Stimulated activated CD4-positive, alpha-beta T cell treated with anti-CD3 and anti-CD28 coated beads, Interleukin-1b, Interleukin-23, amount 100 ng/mL, for 48 hours (primary cell): Measurements from ENCODE around the gene FBXO44.

Source experiments
- DNase-seq: peaks from one replicate; pipeline ENCODE4 v3.0.0-alpha.2; 2020

FBXO44 gene

DNA sequence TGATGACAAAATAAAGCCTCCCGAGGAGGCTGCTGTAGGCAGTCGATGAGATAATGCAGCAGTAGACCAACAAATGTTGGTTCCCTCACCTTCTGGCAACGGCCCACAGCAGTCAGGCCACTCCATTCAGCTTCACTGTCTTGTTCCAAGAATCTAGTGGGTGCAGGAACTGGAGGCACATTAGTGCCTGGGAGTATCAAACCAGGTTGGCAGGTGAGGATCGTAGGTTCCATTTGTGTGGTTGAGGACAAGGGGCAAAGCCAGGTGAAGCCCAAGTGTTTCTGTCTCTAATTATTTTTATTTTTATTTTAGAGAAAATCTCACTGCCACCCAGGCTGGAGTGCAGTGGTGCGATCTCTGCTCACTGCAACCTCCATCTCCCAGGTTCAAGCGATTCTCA lies 13.7 kb upstream of the FBXO44 start:
- DNase-seq = no peak

DNA sequence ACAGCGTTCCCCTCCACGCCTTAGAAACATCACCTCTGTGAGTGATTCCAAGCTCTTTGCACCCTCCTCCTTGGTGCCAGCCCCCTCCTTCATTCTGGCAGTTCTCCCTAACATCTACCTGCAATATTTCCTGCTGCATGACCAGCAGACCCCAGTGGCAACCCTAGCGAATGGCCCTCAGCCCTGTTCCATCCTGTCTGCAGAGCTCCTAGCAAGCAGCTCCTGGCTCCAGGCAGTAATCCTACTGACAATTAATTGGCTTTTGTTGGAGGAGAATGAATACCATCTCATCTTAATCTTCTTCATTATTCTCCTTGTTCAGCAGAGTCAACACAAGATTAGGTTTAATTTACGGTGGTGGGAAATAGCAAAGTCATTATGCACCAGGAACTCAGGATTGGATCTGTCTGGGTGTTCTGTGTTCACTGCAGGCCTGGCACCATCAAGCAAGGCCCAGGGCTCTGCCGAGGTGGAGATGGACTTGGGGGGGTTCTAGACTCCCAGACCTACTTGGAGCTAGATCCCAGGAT lies 12.8 kb upstream of the FBXO44 start:
- DNase-seq = no peak

DNA sequence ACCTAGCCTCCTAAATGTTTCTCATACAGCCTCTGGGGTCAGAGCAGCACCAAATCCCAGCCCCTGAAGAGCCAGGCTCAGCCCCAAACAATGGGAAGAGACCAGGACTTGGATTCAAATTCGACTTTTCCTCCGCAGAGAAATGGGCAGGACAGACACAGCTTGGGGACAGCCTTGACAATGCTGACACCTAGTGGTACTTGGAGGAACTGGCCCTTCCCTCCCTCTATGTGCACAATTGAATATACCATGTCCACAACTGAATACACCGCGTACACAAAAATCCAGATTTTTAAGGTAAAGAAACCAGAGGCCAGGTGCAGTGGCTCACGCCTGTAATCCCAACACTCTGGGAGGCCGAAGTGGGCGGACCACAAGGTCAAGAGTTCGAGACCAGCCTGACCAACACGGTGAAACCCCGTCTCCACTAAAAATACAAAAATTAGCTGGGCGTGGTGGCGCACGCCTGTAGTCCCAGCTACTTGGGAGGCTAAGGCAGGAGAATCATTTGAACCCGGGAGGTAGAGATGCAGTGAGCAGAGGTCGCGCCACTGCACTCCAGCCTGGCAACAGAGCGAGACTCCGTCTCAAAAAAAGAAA lies 12.2 kb upstream of the FBXO44 start:
- peak; percentile 61 for DNase-seq

DNA sequence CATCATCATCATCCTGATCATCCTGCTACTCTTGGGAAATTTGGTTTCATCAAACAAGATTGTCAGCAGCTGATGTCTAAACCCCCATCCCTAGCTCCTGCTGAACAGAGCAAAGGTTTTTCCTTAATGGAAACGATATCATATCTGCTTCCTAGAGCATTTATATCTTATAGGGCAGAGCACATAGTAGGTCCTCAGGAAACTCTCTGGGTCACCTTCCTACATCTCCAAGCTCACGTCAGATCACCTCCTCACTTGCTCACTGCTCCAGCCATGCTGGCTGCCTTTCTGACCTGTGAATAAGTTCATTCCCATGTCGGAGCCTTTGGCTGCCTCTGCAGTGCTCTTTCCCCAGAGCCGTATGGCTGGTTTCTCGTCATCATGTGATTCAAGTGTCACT lies 10.9 kb upstream of the FBXO44 start:
- DNase-seq = no peak

DNA sequence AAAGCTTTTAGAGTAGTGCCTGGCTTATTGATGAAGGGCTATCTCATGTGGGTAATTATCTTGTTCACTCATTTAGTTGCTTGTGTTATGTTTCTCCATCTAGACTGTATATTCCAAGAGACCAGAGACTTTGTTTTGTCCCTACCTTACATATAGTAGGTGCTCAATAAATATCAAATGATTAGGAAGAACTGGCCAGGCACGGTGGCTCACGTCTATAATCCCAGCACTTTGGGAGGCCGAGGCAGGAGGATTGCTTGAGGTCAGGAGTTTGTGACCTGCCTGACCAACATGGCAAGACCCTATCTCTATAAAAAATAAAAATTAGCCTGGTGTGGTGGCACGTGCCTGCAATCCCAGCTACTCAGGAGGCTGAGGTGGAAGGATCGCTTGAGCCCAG lies 9.4 kb upstream of the FBXO44 start:
- DNase-seq = no peak

DNA sequence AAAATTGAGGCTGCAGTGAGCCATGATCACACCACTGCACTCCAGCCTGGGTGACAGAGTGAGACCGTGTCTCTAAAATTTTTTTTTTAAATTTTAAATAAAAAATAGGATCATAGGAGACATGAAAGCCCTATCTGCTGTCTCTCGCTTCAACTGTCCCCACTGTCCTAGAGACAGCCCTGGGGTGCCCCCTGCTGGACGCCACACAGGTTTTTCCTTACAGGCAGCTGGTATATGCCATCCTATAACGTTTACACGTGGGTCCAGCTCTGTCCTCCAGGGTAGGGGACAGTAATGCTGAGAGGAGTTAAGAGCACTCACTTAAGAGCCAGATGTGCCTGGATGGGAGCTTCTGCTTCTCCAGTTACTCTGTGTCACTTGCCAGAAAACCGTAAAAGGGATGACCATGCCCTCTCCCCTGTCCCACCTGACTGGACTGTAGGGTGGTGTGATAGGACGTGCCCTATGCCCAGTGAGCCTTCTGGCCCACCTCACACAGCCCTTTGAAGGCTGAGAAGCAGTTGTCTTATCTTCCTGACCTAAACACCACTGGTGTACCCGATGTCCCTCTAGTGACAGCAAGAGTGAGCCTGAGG lies 8.9 kb upstream of the FBXO44 start:
- DNase-seq = peak; percentile 82

DNA sequence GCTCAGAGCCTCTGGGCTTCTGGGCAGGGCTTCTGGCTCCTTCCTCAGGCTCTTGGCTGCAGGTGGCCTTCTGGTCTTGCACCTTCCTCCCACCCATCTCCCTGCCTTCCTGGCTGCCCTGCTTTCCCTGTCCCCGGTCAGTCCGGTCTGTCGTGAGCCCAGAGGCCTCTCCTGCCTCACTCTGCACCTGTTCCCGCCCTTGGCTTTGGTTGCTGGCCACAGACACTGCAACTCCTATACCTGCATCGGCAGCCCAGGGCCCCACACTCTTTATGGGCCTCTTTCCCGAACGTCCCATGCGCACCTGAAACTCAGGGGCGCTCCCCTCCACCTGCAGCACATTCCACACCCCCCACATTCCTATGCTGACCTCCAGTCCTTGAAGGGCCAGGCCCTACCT lies 8.4 kb upstream of the FBXO44 start:
- no peak for DNase-seq

DNA sequence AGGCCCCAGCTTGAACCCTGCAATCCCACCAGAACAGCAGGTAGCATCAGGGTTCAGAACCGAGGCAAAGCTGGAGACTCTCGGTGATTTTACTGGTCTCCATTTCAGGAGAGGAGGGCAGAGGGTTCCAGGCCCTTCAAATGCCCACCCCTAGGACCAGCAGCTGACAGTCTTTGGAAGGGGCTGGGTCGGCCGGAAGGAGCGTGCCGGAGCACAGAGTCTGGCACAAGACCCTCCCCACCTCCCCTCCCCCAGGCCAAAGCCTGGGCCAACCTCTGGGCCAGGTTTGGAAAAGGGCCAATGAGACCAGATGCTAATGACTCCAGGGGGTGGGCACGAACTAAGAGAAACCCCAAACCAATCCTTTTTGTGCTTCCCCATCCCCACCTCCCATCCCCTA lies 7.3 kb upstream of the FBXO44 start:
- DNase-seq = no peak

DNA sequence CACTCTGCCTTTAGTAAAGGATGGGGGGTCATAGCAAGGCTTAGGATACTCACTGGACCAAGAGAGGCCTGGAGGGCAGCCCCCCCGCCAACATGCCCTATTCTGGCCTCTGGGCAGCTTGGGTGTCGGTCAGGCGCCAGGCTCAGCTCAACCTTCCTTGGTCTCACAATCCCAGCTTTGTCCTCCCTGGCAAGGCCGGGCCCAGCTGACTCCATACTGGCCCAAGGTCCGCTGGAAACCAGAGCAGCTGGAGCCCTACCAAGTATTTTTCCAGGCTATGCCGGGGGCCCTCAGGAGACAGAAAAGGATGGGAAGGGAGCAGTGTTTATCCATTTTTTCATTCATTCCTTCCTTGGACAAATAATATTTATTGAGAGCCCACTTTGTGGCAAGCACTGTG lies 6.6 kb upstream of the FBXO44 start:
- no peak for DNase-seq

DNA sequence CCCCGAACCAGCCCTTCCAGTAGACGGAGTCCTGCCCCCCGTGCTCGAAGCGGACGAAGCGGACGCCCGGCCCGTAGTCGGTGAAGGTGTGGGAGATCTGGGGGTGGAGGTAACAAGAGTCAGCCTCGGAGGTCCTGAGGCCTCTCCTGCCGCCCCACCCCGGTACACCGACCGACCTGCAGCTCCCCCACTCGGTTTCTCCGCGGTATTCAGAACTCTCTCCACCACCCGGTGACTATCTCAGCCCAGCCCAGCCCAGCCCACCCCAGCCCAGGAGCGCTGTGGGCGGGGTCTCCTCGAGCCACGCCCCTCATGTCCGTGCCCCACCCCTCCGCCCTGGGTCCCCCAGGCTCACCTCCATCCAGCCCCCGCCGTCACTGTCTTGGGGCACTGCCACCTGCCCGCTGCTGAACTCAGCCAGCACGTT lies 5.9 kb upstream of the FBXO44 start:
- peak; percentile 42 for DNase-seq

DNA sequence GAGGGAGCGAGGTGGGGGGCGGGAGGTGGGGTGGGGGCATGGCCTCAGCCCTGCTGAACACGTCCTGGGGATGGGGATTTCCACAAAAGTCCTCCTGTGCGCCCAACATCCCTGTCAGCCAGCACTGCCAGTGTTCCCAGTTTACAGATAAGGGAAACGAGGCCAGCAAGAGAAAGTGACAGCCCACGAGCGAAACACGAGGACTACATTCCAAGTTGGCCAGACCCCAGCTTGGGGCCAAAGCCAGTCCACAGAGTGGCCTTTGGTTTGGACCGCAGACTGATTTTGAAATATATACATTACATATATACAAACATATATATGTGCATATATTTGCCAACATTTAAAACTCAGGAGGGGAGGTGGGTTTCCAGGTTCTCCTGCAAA lies 5.4 kb upstream of the FBXO44 start:
- DNase-seq = no peak

DNA sequence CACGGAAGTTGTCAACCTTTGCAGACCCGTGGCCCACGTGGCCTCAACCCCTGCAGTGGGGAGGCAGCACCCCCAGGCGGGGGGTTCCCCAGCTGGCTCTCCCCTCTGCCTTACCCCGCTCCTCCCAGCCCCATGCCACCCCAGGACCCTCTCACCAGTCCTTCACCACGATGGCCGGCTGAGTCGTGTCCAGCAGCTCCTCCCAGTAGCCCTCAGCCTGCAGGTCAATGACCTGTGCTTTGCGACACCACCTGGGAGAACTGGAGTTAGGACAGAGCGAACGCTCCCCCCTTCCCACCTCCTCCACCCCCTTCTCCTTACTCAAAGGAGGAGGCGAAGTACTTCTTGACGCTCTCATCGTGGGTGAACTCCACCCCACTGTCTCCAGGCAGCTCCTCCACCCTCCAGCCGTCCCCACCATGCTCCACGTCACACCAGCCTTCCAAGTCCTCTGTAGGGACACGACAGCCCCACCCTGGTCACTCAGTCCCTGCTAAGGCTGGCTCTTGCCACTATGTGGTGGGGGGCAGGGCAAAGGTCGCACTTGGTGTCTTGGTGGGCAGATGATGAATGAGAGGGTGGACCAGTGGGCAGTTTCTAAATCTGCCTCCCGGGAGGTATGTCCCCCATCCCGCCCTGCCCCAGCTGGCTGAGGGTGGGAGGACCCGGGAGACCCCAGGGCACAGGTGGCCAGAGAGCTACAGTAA lies 4.9 kb upstream of the FBXO44 start:
- DNase-seq = no peak

DNA sequence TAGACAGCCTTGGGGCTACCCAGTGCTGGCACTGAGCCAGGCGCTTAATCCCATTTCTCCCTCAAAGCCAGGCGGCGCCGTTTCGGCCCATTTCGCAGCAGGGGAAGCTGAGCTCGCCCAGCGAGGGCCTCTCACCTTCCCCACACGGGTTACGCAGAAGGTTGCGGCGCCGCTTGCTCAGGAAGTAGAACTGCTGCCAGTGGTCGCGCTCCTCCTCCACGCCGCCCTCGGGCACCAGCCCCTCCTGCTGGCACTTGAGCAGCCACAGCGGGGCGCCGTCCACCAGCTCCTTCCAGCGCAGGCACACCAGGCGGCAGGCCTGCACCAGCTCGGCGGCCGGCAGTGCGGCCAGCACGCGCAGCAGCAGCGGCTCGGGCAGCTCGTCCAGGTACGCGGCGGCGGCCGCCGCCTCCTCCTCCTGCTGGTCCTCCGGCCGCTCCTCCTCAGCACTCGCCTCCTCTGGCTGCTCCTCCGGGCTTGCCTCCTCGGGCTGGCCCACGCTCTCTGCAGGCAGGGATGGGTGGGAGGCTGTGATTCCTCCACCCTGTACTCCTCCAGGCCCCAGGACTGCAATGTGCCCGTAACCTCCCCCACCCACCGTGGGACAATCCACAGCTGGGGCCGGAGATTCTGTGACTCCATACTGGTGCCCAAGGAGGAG lies 4.2 kb upstream of the FBXO44 start:
- peak; percentile 84 for DNase-seq

DNA sequence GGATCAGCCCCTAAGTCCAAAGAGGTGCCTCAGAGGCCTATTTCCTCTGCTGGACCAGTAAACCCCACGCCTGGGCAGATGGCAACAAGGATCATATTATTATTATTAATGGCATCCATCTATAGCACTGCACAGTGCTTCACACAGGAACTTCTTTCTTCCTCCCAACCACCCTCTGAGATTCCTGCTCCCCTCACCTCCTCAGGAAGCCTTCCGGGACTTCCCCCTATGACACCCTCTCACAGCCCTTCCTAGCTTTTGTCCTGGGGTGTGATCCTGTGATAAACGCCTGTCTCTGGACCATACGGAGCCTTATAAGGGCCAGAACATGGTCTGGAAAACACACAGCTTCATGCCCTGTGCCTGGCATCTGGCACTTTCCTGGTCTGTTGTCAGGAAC lies 3.7 kb upstream of the FBXO44 start:
- DNase-seq = no peak

DNA sequence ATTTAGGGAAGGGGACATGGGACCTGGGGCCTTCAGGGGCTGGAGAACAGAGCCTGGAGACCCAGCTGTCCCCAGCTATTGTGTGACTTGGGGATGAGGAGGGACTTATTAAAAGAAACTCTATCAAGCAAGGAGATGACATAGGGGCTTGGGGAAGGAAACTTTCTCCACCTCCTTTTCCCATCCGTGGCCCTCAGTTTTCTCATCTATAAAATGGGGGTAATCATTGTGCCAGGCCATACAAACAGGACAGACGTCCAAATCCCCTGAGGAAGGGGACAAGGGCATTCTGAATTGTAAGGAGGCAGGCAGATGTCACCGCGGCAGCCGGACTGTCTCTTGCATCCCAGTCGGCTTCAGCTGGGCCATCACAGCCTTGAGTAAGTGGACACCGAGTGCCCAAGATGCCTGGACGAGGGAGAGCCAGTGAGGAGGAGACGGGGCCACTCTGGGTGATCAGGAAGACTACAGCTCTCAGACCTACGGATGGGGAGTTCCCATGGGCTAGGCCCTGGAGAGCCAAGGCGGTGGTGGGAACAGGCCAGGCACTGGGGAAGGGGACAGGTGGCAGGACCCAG lies 2.4 kb upstream of the FBXO44 start:
- DNase-seq = no peak

DNA sequence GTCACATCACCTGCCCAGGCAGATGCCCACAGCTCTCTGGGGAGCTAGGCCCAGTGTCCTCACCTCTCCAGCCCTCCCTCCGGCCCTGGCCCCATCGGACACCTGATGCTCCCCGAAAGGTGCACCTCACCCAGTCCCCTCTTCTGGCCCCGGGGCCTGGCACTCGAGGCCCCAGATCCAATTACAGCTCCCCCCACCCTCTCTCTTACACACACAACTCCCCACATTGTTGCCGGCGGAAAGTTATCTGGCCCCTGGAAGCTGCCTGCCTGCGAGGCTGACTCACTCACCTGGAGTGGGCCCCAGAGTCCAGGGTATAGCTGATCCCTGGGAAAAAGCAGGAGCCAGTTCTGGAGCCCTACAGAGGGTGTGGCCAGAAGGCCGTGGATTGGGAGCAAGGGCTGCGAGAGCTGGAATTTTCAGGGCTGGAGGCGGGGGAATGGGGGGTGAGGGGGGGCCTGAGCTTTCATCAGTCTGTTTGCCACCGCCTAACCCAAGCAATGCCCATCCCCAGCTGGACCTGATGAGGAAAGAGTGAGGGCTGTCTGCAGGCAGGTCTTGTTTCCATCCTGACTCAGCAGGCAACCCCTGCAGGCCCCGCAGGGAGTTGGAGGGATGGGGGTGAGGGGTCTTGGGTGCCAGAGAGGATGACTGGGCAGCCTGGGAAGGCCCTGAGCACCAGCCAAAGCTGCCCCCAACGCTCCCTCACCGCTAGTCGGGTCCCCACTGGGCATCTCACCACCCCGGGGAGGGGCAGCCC lies 1.4 kb upstream of the FBXO44 start:
- no peak for DNase-seq

DNA sequence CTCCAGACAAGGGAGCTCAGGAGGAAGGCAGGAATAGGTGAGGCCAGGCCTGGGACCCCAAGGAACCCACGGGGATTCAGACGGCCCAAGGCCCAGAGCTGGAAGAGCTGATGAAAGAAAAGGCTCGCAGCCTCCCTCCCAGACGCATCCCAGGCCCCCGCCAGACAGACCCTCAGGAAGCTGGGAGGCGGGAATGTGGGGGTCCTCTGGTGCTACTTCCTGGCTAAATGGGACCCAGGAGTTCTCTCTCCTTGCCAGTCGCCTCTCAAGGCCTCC lies 878 bp upstream of the FBXO44 start:
- no peak for DNase-seq

DNA sequence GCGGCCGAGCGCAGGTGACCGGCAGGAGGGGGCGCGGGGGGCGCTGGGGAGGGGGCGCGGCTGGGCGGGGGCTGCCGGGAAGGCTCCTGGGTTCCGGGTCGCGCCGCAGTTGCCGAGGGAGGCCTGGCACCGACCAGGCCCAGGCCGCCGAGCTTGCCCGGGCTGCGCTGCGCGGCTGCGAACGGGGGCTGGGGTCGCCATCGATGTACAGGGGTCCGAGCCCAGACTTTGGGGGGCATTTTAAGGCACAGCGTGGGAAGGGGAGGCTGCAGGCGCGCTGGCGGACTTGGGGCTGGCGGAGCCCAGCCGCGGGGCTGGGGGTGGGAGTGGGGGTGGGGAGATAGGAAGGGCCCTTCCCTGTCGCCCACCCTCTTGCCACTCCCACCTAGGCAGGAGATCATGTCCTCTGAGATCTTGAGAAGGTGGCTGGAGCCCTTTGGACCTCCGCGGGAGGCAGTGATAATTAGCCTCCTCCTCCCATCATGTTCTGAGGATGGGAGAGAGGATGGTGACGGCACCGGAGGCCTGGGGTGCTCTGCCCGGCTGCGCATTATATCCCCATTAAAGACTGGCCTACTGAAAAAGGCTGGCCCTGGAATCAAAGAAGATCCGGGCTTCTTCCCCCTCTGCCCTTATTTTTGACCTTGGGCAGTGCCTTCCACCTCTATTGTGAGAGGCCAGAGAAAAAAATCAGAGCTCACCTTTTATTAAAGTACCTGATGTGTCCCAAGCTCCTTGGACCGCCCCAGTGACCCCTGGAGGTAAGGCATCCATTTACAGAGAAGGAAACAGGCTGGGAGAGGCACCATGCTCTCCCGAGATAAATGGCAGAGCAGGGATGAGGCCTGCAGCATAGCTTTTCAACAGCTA lies 497 bp downstream of the FBXO44 start:
- DNase-seq = no peak

DNA sequence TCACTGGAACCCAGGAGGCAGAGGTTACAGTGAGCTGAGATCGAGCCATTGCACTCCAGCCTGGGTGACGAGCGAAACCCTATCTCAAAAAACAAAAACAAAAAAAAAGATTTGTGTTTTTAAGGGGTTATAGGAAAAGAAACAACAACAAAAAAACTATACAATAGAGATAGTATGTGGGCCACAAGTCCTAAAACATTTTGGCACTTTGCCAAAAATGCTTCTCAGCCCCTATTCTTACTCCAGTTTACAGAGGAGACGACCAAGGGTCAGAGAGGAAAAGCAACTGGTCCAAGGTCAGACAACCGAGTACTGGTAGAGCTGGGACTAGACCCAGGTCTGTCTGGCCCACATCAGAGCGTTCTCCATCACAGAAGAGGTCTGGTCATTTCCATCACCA lies 3.0 kb downstream of the FBXO44 start:
- DNase-seq = no peak

DNA sequence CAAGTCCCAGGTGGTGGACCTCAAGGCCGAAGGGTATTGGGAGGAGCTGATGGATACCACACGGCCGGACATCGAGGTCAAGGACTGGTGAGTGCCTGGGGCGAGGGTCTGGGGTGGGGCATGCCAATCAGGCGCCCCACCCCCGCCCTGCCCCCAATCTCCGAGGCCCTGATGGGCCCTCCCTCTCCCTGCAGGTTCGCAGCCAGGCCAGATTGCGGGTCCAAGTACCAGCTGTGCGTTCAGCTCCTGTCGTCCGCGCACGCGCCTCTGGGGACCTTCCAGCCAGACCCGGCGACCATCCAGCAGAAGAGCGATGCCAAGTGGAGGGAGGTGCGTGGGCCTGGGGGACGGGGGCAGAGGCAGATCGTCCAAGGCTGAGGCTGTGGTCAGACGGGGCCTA lies 3.9 kb downstream of the FBXO44 start:
- no peak for DNase-seq

DNA sequence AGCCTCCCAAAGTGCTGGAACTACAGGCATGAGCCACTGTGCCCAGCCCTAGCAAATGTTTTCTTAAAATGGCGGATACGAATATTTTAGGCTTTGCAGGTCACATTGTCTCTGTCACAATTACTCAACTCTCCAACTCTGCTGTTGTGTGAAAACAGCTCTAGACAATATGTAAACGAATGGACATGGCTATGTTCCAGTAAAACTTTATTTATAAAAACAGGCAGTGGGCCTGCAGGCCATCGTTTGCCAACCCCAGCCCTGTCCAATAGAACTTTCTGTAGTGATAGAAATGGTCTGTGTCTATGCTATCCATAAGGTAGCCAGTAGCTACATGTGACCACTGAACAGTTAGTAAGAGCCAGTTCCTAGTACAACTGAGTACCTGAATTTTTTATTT lies 5.1 kb downstream of the FBXO44 start:
- DNase-seq = no peak

DNA sequence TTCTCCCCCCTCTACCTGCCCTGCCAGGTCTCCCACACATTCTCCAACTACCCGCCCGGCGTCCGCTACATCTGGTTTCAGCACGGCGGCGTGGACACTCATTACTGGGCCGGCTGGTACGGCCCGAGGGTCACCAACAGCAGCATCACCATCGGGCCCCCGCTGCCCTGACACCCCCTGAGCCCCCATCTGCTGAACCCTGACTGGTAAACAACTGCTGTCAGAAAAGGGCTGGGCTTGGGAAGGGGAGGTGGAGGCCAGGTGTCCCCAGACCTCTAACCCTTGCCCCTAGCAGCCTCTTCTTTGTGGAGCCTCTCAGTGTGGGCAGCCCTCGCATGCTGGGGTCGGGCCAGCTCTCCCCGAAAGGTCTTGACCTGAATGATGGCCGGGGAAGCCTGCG lies 6.4 kb downstream of the FBXO44 start:
- DNase-seq = no peak
